ENCODE data around the gene PLA2G10. TPM values are rescaled to one million over a fixed set of nuclear protein-coding genes. Genes with fewer than 3 reads are reported as not detected.
"Not testable (repeated sequence)": the region's sequence is repeated elsewhere in the genome, so short reads cannot be mapped to it uniquely, and the experiment has no call there.

Gene PLA2G10
- total RNA-seq, 1 donor from 2014 or later: not detected

GRCh38 chr16:14652726-14653125 lies 41.4 kb downstream of the PLA2G10 start:
- Histone ChIP-seq H3K4me3 (ENCODE audit: low read depth, low read length) (no peak overlapping the region), H3K36me3 (ENCODE audit: control insufficient read depth, insufficient read depth, low read length) (peaks cover 14% of the 10 kb centered on the region), H3K27me3 (ENCODE audit: control insufficient read depth, insufficient read depth, low read length) (no peaks in the 10 kb centered on the region)
- FAIRE-seq (no peak), DNase-seq (ENCODE audit: low read depth) (no peak)
- TF ChIP-seq CTCF (IDR thresholded peaks at IDR 0.05; ENCODE audit: insufficient read depth, low read length, severe bottlenecking): no peak

GRCh38 chr16:14650629-14651028 lies 43.5 kb downstream of the PLA2G10 start:
- no peak overlapping the region for H3K4me3 ChIP-seq (ENCODE audit: low read depth, low read length)
- H3K36me3 ChIP-seq (ENCODE audit: control insufficient read depth, insufficient read depth, low read length): peaks cover 14% of the 10 kb centered on the region
- no peaks in the 10 kb centered on the region for H3K27me3 ChIP-seq (ENCODE audit: control insufficient read depth, insufficient read depth, low read length)
- DNase-seq (ENCODE audit: low read depth) (peak; percentile 97), FAIRE-seq (no peak)
- TF ChIP-seq CTCF (IDR thresholded peaks at IDR 0.05; ENCODE audit: insufficient read depth, low read length, severe bottlenecking): no peak

- Histone ChIP-seq H3K4me3 (ENCODE audit: low read depth, low read length) (no peak overlapping the region), H3K36me3 (ENCODE audit: control insufficient read depth, insufficient read depth, low read length) (peaks cover 14% of the 10 kb centered on the region), H3K27me3 (ENCODE audit: control insufficient read depth, insufficient read depth, low read length) (no peaks in the 10 kb centered on the region)
- FAIRE-seq (no peak), DNase-seq (ENCODE audit: low read depth) (no peak)
- no peak for TF ChIP-seq CTCF (IDR thresholded peaks at IDR 0.05; ENCODE audit: insufficient read depth, low read length, severe bottlenecking)
Measured at GRCh38 chr16:14649816-14650215, 44.3 kb downstream of the PLA2G10 start.

GRCh38 chr16:14641926-14642325 lies 52.2 kb downstream of the PLA2G10 start:
- Histone ChIP-seq H3K36me3 (ENCODE audit: control insufficient read depth, insufficient read depth, low read length) (peaks cover 9% of the 10 kb centered on the region), H3K27me3 (ENCODE audit: control insufficient read depth, insufficient read depth, low read length) (no peaks in the 10 kb centered on the region), H3K4me3 (ENCODE audit: low read depth, low read length) (no peak overlapping the region)
- FAIRE-seq (no peak), DNase-seq (ENCODE audit: low read depth) (no peak)
- no peak for TF ChIP-seq CTCF (IDR thresholded peaks at IDR 0.05; ENCODE audit: insufficient read depth, low read length, severe bottlenecking)

GRCh38 chr16:14641206-14641605 lies 52.9 kb downstream of the PLA2G10 start:
- Histone ChIP-seq H3K4me3 (ENCODE audit: low read depth, low read length) (no peak overlapping the region), H3K27me3 (ENCODE audit: control insufficient read depth, insufficient read depth, low read length) (no peaks in the 10 kb centered on the region), H3K36me3 (ENCODE audit: control insufficient read depth, insufficient read depth, low read length) (peaks cover 9% of the 10 kb centered on the region)
- FAIRE-seq: no peak
- no peak for DNase-seq (ENCODE audit: low read depth)
- TF ChIP-seq CTCF (IDR thresholded peaks at IDR 0.05; ENCODE audit: insufficient read depth, low read length, severe bottlenecking): no peak

- H3K36me3 ChIP-seq (ENCODE audit: control insufficient read depth, insufficient read depth, low read length): peaks cover 9% of the 10 kb centered on the region
- no peak for TF ChIP-seq CTCF (IDR thresholded peaks at IDR 0.05; ENCODE audit: insufficient read depth, low read length, severe bottlenecking)
- H3K27me3 ChIP-seq (ENCODE audit: control insufficient read depth, insufficient read depth, low read length): no peaks in the 10 kb centered on the region
- FAIRE-seq (no peak), DNase-seq (ENCODE audit: low read depth) (no peak)
- H3K4me3 ChIP-seq (ENCODE audit: low read depth, low read length): no peak overlapping the region
Measured at GRCh38 chr16:14640538-14640937, 53.6 kb downstream of the PLA2G10 start.

GRCh38 chr16:14636951-14637240 lies 57.2 kb downstream of the PLA2G10 start:
- DNase-seq (ENCODE audit: low read depth); H3K27me3 ChIP-seq (ENCODE audit: control insufficient read depth, insufficient read depth, low read length); H3K36me3 ChIP-seq (ENCODE audit: control insufficient read depth, insufficient read depth, low read length); H3K4me3 ChIP-seq (ENCODE audit: low read depth, low read length); FAIRE-seq: not testable (repeated sequence)

GRCh38 chr16:14636179-14636950 lies 57.7 kb downstream of the PLA2G10 start:
- H3K4me3 ChIP-seq (ENCODE audit: low read depth, low read length); FAIRE-seq; H3K27me3 ChIP-seq (ENCODE audit: control insufficient read depth, insufficient read depth, low read length); DNase-seq (ENCODE audit: low read depth); H3K36me3 ChIP-seq (ENCODE audit: control insufficient read depth, insufficient read depth, low read length): not testable (repeated sequence)
